Cardiac fibroblast (primary cell): ENCODE results near the gene AAMDC.

Experiments
- DNase-seq, 2 donors: peaks; one replicate each; pipeline versions ENCODE4 v3.0.0 to v3.0.0-alpha.2; 2010; ENCODE audit warnings: low read depth in 2 of 2
- H3K4me3 ChIP-seq, 2 donors: replicated peaks in 1 of 2; 1 replicate in 1 of 2; 2 replicates in 1 of 2; pipeline ENCODE4 v1.5.1; 2011; ENCODE audit warnings: low read depth in 2 of 2, low read length in 2 of 2, mild to moderate bottlenecking in 2 of 2, moderate library complexity in 1 of 2
- TF ChIP-seq, protein P1 (sequence below): IDR thresholded peaks from one replicate; pipeline ENCODE4 v1.5.1; 2011; ENCODE audit warnings: low read depth, mild to moderate bottlenecking, low read length, inconsistent platforms

The AAMDC gene

GRCh38 chr11:77801477-77801876, 19.5 kb upstream of the AAMDC start:
- TF ChIP-seq, protein P1, sequence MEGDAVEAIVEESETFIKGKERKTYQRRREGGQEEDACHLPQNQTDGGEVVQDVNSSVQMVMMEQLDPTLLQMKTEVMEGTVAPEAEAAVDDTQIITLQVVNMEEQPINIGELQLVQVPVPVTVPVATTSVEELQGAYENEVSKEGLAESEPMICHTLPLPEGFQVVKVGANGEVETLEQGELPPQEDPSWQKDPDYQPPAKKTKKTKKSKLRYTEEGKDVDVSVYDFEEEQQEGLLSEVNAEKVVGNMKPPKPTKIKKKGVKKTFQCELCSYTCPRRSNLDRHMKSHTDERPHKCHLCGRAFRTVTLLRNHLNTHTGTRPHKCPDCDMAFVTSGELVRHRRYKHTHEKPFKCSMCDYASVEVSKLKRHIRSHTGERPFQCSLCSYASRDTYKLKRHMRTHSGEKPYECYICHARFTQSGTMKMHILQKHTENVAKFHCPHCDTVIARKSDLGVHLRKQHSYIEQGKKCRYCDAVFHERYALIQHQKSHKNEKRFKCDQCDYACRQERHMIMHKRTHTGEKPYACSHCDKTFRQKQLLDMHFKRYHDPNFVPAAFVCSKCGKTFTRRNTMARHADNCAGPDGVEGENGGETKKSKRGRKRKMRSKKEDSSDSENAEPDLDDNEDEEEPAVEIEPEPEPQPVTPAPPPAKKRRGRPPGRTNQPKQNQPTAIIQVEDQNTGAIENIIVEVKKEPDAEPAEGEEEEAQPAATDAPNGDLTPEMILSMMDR = no peak
- DNase-seq = no peak
- H3K4me3 ChIP-seq = no peak overlapping the region

GRCh38 chr11:77806415-77806814, 14.5 kb upstream of the AAMDC start:
- TF ChIP-seq, protein P1 = no peak
- no peak overlapping the region for H3K4me3 ChIP-seq
- no peak for DNase-seq

DNA sequence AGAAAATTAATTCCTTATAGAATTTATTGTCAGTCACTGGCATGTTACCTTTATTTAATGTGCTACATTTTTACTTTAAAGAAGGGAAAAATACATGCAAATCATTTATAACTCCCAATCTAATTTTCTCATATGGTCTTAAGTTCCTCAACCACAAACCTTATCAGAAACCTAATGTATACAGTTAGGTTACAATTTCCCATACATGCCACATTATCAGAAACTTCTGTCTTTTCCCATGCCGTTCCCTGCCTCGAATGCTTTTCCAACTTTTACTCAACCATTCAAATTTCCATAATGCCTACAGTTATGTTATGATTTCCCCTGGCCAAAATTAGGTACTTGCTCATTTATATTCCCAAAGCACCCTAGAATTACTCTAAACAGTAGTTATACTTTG, 14.0 kb upstream of the AAMDC start:
- H3K4me3 ChIP-seq = no peak overlapping the region
- no peak for DNase-seq
- TF ChIP-seq, protein P1 = no peak

DNA sequence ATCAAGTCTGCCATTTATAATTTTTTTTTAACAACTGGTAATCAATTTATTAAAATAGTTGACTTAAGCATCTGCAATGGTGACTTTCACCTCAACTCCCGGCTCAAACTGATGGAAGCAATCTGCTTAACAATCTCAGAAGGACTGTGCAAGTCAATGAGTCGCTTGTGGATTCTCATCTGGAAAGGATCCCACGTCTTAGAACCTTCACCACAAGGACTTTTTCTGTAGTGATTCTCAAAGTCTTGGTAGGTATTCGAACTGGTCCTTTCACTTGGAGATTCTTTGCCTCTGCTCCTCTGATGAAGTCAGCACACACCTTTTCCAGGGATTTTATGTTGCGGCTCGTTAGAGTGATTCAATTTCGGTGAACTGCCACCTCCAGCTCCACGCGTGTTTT, 7.7 kb upstream of the AAMDC start:
- DNase-seq = peak in 1 of 2 donors; percentile 26
- no peak overlapping the region for H3K4me3 ChIP-seq
- TF ChIP-seq, protein P1 = no peak

GRCh38 chr11:77814848-77815247, 6.1 kb upstream of the AAMDC start:
- no peak overlapping the region for H3K4me3 ChIP-seq
- no peak for DNase-seq
- TF ChIP-seq, protein P1 = no peak

DNA sequence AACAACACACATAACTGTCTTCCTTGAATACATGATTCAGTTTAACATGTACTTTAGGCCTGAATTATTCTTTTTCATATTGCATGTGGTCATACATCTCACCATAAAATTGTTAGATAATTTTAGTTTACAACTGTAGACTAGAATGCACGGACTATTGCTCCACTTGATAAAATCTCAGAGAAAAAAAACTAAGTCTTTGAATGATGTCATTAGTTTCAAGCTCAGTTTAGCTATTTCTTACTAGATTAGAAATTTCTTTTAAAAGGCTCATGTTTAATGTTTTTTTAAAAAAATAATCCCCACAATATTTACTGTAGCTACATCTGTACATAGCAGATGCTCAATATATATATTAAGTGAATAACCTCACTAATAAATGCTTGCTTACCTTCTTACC, 5.5 kb upstream of the AAMDC start:
- TF ChIP-seq, protein P1 = no peak
- DNase-seq = no peak
- no peak overlapping the region for H3K4me3 ChIP-seq

DNA sequence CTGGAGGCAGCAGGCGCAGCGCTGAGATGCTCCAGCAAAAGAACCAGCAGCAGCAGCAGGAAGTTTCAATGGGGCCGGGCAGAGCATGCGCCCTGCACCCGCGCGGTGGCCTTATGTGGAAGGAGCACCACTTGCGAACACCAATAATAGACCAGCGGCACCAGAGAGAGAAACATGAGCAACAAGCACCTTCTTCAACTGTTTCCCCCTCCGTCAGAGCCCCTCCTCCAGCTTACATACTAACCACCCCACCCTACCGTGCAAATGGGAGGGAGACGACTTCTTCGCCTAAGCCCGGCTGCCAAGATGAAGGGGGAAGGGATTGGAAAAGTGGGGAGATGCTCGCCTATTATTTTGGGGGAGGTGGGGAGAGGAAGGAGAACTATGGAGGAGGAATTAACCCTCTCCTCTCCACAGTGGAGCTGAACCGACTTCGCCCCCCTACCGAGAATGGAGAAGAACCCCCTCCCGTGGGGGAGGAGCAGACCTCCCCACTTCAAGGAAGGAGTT, 1.5 kb upstream of the AAMDC start:
- peak; percentile 87 to 92 for DNase-seq
- H3K4me3 ChIP-seq = peak overlapping the region; percentile 94 to 95
- TF ChIP-seq, protein P1 = peak; percentile 27
